WTC11 (cell line): Measurements from ENCODE around the gene ATP2B2. TPM values are rescaled to one million over a fixed set of nuclear protein-coding genes. Genes with fewer than 3 reads are reported as not detected.

Experiments used
- ATAC-seq: fragments of 200-7000 bp; cut with Tn5 transposase; 2 replicates; pipeline ENCODE4 v1.10.0; 2021; ENCODE audit warnings: mild to moderate bottlenecking, moderate library complexity
- CTCF ChIA-PET: fragments of 300-600 bp; sonication (Branson Sonifier 250); formaldehyde crosslinking; loops from one replicate; lab custom pipeline; 2021; ENCODE audit warnings: antibody characterized with exemption; lab: Charles Lee
- POLR2A ChIA-PET: fragments of 350-600 bp; sonication (Branson Sonifier 250); formaldehyde crosslinking; loops from one replicate; lab custom pipeline; 2021; ENCODE audit warnings: antibody characterized with exemption; lab: Charles Lee
- DNase-seq: peaks from one replicate; pipeline ENCODE4 v3.0.0; 2021; ENCODE audit warnings: low spot score
- H3K27ac Mint-ChIP-seq: 2 replicates; pipeline ENCODE4 v1.8.0; 2021; ENCODE audit warnings: mixed read lengths
- H3K27me3 Mint-ChIP-seq: 2 replicates; pipeline ENCODE4 v1.8.0; 2021; ENCODE audit warnings: low read depth, mild to moderate bottlenecking, moderate library complexity, mixed read lengths
- H3K36me3 Mint-ChIP-seq: 2 replicates; pipeline ENCODE4 v1.8.0; 2021; ENCODE audit warnings: mixed read lengths
- H3K4me1 Mint-ChIP-seq: 2 replicates; pipeline ENCODE4 v1.8.0; 2022; ENCODE audit warnings: mixed read lengths
- H3K4me3 Mint-ChIP-seq: 2 replicates; pipeline ENCODE4 v1.8.0; 2021; ENCODE audit warnings: mild to moderate bottlenecking, moderate library complexity, mixed read lengths
- H3K9me3 Mint-ChIP-seq: 2 replicates; pipeline ENCODE4 v1.8.0; 2021; ENCODE audit warnings: mixed read lengths
- AR ChIP-seq: fragments of 250-450 bp; sonication (Bioruptor Pico); IDR thresholded peaks from 2 replicates; pipeline ENCODE4 v1.9.0; 2021; ENCODE audit warnings: mild to moderate bottlenecking
- ATF1 ChIP-seq: sonication (generic); formaldehyde crosslinking; IDR thresholded peaks from 2 replicates; pipeline ENCODE4 v1.8.1; 2023; ENCODE audit warnings: mild to moderate bottlenecking, moderate library complexity, missing genetic modification reagents
- CREB1 ChIP-seq: sonication (generic); formaldehyde crosslinking; IDR thresholded peaks from 2 replicates; pipeline ENCODE4 v1.8.0; 2023; ENCODE audit warnings: mild to moderate bottlenecking, missing genetic modification reagents
- MXD4 ChIP-seq: fragments of 250-450 bp; sonication (Bioruptor Pico); IDR thresholded peaks from 2 replicates; pipeline ENCODE4 v1.8.0; 2021; ENCODE audit warnings: mild to moderate bottlenecking, moderate library complexity, borderline replicate concordance
- NR3C1 ChIP-seq: sonication (generic); formaldehyde crosslinking; conservative IDR thresholded peaks from 2 replicates; pipeline ENCODE4 v1.8.1; 2023; ENCODE audit warnings: low read depth, mild to moderate bottlenecking, missing genetic modification reagents
- PRRX2 ChIP-seq: fragments of 250-450 bp; sonication (Bioruptor Pico); IDR thresholded peaks from 2 replicates; pipeline ENCODE4 v1.8.0; 2021; ENCODE audit warnings: mild to moderate bottlenecking
- SOX15 ChIP-seq: fragments of 250-450 bp; sonication (Bioruptor Pico); IDR thresholded peaks from 2 replicates; pipeline ENCODE4 v1.9.0; 2021; ENCODE audit warnings: mild to moderate bottlenecking
- TCF7 ChIP-seq: sonication (generic); formaldehyde crosslinking; IDR thresholded peaks from 2 replicates; pipeline ENCODE4 v1.8.0; 2022; ENCODE audit warnings: mild to moderate bottlenecking, low read depth, missing genetic modification reagents, moderate library complexity
- ZBTB43 ChIP-seq: sonication (generic); formaldehyde crosslinking; IDR thresholded peaks from 2 replicates; pipeline ENCODE4 v1.8.1; 2023; ENCODE audit warnings: mild to moderate bottlenecking, missing genetic modification reagents
- ZNF425 ChIP-seq: fragments of 250-450 bp; sonication (Bioruptor Pico); conservative IDR thresholded peaks from 2 replicates; pipeline ENCODE4 v1.9.0; 2021; ENCODE audit warnings: mild to moderate bottlenecking
- ZNF512 ChIP-seq: sonication (generic); formaldehyde crosslinking; IDR thresholded peaks from 2 replicates; pipeline ENCODE4 v1.8.1; 2022; ENCODE audit warnings: missing genetic modification reagents, borderline replicate concordance
- ZNF671 ChIP-seq: fragments of 250-450 bp; sonication (Bioruptor Pico); IDR thresholded peaks from 2 replicates; pipeline ENCODE4 v1.8.0; 2021; ENCODE audit warnings: mild to moderate bottlenecking
- total RNA-seq: library from RNA; stranded (reverse); gene quantifications from 3 replicates; pipeline ENCODE4 v1.2.3, GENCODE V29; 2021
- TF ChIP-seq, protein P1 (sequence below): sonication (generic); formaldehyde crosslinking; conservative IDR thresholded peaks from 2 replicates; pipeline ENCODE4 v1.8.1; 2022; ENCODE audit warnings: mild to moderate bottlenecking, missing genetic modification reagents
- TF ChIP-seq, protein P2 (sequence below): sonication (generic); formaldehyde crosslinking; IDR thresholded peaks from 2 replicates; pipeline ENCODE4 v1.8.1; 2023; ENCODE audit warnings: mild to moderate bottlenecking, missing genetic modification reagents, moderate library complexity
- TF ChIP-seq, protein P3 (sequence below): sonication (generic); formaldehyde crosslinking; IDR thresholded peaks from 2 replicates; pipeline ENCODE4 v1.8.1; 2022; ENCODE audit warnings: mild to moderate bottlenecking, moderate library complexity, missing genetic modification reagents
- TF ChIP-seq, protein P4 (sequence below): fragments of 250-450 bp; sonication (Bioruptor Pico); IDR thresholded peaks from 2 replicates; pipeline ENCODE4 v1.9.0; 2021; ENCODE audit warnings: mild to moderate bottlenecking, borderline replicate concordance

The ATP2B2 gene
- total RNA-seq, 1 experiment from 2014 or later: 0.48 TPM

DNA sequence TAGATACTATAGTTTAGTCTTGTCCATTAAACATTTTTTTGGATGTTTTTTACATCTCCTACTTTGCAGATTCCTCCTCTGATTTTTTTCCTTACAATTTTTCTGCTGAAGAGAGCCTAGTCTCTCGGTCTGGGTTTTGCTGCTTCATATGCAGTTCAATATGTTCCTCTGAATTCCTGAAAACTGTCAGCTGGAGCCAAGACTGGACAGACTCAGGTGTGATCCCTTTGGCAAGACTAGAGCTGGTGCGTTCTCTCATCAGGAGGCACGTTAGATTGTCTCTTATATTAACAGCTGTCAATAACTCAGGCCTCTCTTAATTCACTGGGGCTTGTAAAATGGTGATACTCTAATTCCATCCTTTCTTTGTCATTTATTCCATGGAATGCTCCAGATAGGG is 199.2 kb downstream of the ATP2B2 start:
- no peak for ATAC-seq
- no peak for DNase-seq
- Mint-ChIP-seq H3K4me3 (no peak overlapping the region), H3K36me3 (peaks cover 83% of the 10 kb centered on the region), H3K9me3 (no peaks in the 10 kb centered on the region), H3K27me3 (no peaks in the 10 kb centered on the region), H3K4me1 (no peaks in the 10 kb centered on the region), H3K27ac (no peak overlapping the region)
- CTCF ChIA-PET: no interaction called here
- TF ChIP-seq ZNF671 (CRISPR knock-in tag) (no peak), ZBTB43 (CRISPR knock-in tag) (no peak), PRRX2 (CRISPR knock-in tag) (no peak), NR3C1 (no peak), MXD4 (CRISPR knock-in tag) (no peak), CREB1 (CRISPR knock-in tag) (no peak), ZNF425 (CRISPR knock-in tag) (no peak), SOX15 (CRISPR knock-in tag) (no peak)
- TF ChIP-seq, protein P1, sequence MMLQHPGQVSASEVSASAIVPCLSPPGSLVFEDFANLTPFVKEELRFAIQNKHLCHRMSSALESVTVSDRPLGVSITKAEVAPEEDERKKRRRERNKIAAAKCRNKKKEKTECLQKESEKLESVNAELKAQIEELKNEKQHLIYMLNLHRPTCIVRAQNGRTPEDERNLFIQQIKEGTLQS (CRISPR knock-in tag): no peak
- TF ChIP-seq, protein P2, sequence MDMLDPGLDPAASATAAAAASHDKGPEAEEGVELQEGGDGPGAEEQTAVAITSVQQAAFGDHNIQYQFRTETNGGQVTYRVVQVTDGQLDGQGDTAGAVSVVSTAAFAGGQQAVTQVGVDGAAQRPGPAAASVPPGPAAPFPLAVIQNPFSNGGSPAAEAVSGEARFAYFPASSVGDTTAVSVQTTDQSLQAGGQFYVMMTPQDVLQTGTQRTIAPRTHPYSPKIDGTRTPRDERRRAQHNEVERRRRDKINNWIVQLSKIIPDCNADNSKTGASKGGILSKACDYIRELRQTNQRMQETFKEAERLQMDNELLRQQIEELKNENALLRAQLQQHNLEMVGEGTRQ (CRISPR knock-in tag): no peak
- TF ChIP-seq, protein P3, sequence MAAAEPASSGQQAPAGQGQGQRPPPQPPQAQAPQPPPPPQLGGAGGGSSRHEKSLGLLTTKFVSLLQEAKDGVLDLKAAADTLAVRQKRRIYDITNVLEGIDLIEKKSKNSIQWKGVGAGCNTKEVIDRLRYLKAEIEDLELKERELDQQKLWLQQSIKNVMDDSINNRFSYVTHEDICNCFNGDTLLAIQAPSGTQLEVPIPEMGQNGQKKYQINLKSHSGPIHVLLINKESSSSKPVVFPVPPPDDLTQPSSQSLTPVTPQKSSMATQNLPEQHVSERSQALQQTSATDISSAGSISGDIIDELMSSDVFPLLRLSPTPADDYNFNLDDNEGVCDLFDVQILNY (CRISPR knock-in tag): no peak
- POLR2A ChIA-PET: no interaction called here

DNA sequence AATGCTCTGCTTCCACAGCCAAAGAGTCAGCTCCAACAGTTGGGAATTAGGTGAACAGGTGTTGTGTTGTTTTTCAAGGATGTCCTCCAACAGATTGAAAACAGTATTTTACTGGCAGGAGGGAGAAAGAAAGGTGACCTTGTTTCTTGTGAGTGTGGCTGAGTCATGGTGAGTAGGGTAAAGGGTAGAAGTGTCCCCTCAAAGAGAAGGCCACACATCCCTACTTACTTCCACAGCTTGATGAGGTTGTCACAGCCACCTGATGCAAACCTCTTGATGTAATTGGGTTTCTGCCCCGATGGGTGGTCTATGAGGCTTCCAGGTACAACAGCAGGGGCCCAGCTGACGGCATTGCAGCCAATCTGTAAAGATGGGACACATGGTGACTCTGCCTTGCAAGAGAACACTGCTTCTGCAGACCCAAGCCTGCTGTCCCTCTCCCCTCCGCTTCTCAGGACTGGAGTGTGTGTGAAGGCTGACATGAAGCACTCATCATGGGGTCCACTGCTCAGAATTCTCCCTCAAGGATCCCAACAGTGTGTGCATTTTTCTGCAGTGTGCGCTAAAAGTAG is 200.0 kb downstream of the ATP2B2 start:
- Mint-ChIP-seq H3K4me1 (no peaks in the 10 kb centered on the region), H3K27me3 (no peaks in the 10 kb centered on the region), H3K36me3 (peaks cover 83% of the 10 kb centered on the region), H3K9me3 (no peaks in the 10 kb centered on the region), H3K4me3 (no peak overlapping the region), H3K27ac (no peak overlapping the region)
- CTCF ChIA-PET: no interaction called here
- no peak for DNase-seq
- POLR2A ChIA-PET: no interaction called here
- ATAC-seq: no peak
- TF ChIP-seq AR (CRISPR knock-in tag) (no peak), ZNF512 (no peak), ATF1 (no peak), TCF7 (CRISPR knock-in tag) (no peak)
- TF ChIP-seq, protein P4, sequence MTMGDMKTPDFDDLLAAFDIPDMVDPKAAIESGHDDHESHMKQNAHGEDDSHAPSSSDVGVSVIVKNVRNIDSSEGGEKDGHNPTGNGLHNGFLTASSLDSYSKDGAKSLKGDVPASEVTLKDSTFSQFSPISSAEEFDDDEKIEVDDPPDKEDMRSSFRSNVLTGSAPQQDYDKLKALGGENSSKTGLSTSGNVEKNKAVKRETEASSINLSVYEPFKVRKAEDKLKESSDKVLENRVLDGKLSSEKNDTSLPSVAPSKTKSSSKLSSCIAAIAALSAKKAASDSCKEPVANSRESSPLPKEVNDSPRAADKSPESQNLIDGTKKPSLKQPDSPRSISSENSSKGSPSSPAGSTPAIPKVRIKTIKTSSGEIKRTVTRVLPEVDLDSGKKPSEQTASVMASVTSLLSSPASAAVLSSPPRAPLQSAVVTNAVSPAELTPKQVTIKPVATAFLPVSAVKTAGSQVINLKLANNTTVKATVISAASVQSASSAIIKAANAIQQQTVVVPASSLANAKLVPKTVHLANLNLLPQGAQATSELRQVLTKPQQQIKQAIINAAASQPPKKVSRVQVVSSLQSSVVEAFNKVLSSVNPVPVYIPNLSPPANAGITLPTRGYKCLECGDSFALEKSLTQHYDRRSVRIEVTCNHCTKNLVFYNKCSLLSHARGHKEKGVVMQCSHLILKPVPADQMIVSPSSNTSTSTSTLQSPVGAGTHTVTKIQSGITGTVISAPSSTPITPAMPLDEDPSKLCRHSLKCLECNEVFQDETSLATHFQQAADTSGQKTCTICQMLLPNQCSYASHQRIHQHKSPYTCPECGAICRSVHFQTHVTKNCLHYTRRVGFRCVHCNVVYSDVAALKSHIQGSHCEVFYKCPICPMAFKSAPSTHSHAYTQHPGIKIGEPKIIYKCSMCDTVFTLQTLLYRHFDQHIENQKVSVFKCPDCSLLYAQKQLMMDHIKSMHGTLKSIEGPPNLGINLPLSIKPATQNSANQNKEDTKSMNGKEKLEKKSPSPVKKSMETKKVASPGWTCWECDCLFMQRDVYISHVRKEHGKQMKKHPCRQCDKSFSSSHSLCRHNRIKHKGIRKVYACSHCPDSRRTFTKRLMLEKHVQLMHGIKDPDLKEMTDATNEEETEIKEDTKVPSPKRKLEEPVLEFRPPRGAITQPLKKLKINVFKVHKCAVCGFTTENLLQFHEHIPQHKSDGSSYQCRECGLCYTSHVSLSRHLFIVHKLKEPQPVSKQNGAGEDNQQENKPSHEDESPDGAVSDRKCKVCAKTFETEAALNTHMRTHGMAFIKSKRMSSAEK (CRISPR knock-in tag): no peak
- TF ChIP-seq, protein P3 (CRISPR knock-in tag): no peak
